ENCODE measurements around the gene VSTM2L.

VSTM2L gene

GRCh38 chr20:37886851-37887297 lies 16.1 kb upstream of the VSTM2L start:
- Mint-ChIP-seq H3K27ac (no peak overlapping the region), H3K4me3 (no peak overlapping the region), H3K4me1 (no peaks in the 10 kb centered on the region), H3K36me3 (ENCODE audit: low read depth) (no peaks in the 10 kb centered on the region), H3K27me3 (no peaks in the 10 kb centered on the region), H3K9me3 (no peaks in the 10 kb centered on the region)
- ATAC-seq: no peak
- no peak for DNase-seq

- Mint-ChIP-seq H3K9me3 (no peaks in the 10 kb centered on the region), H3K4me3 (no peak overlapping the region), H3K36me3 (ENCODE audit: low read depth) (no peaks in the 10 kb centered on the region), H3K4me1 (no peaks in the 10 kb centered on the region), H3K27me3 (no peaks in the 10 kb centered on the region), H3K27ac (no peak overlapping the region)
- DNase-seq (no peak), ATAC-seq (no peak)
Observed at GRCh38 chr20:37888641-37889040, 14.3 kb upstream of the VSTM2L start.

GRCh38 chr20:37890108-37890507 lies 12.8 kb upstream of the VSTM2L start:
- no peaks in the 10 kb centered on the region for H3K4me1 Mint-ChIP-seq

GRCh38 chr20:37890643-37891042 lies 12.3 kb upstream of the VSTM2L start:
- Mint-ChIP-seq H3K27ac (no peak overlapping the region), H3K36me3 (ENCODE audit: low read depth) (no peaks in the 10 kb centered on the region), H3K4me3 (no peak overlapping the region), H3K27me3 (no peaks in the 10 kb centered on the region), H3K4me1 (no peaks in the 10 kb centered on the region), H3K9me3 (no peaks in the 10 kb centered on the region)
- ATAC-seq (no peak), DNase-seq (no peak)

More at GRCh38 chr20:37890108-37890507, 12.8 kb upstream of the VSTM2L start:
- DNase-seq (no peak), ATAC-seq (no peak)
- no peaks in the 10 kb centered on the region for H3K27me3 Mint-ChIP-seq
- H3K9me3 Mint-ChIP-seq: no peaks in the 10 kb centered on the region
- H3K27ac Mint-ChIP-seq: no peak overlapping the region
- no peaks in the 10 kb centered on the region for H3K36me3 Mint-ChIP-seq (ENCODE audit: low read depth)
- H3K4me3 Mint-ChIP-seq: no peak overlapping the region

GRCh38 chr20:37892001-37892400 lies 10.9 kb upstream of the VSTM2L start:
- Mint-ChIP-seq H3K27me3 (no peaks in the 10 kb centered on the region), H3K9me3 (no peaks in the 10 kb centered on the region), H3K27ac (no peak overlapping the region), H3K4me3 (no peak overlapping the region), H3K36me3 (ENCODE audit: low read depth) (no peaks in the 10 kb centered on the region), H3K4me1 (no peaks in the 10 kb centered on the region)
- DNase-seq (no peak), ATAC-seq (no peak)

GRCh38 chr20:37893566-37894241 lies 9.2 kb upstream of the VSTM2L start:
- H3K27ac Mint-ChIP-seq: no peak overlapping the region
- peaks cover 3% of the 10 kb centered on the region for H3K4me1 Mint-ChIP-seq
- H3K4me3 Mint-ChIP-seq: no peak overlapping the region
- H3K36me3 Mint-ChIP-seq (ENCODE audit: low read depth): no peaks in the 10 kb centered on the region
- peaks cover 3% of the 10 kb centered on the region for H3K27me3 Mint-ChIP-seq
- DNase-seq (no peak), ATAC-seq (no peak)
- H3K9me3 Mint-ChIP-seq: no peaks in the 10 kb centered on the region

- no peak for ATAC-seq
- no peak for DNase-seq
- Mint-ChIP-seq H3K9me3 (no peaks in the 10 kb centered on the region), H3K27ac (no peak overlapping the region), H3K36me3 (ENCODE audit: low read depth) (no peaks in the 10 kb centered on the region), H3K4me3 (no peak overlapping the region), H3K27me3 (peaks cover 7% of the 10 kb centered on the region), H3K4me1 (peaks cover 4% of the 10 kb centered on the region)
Observed at GRCh38 chr20:37894454-37894853, 8.5 kb upstream of the VSTM2L start.

- H3K4me1 Mint-ChIP-seq: peaks cover 4% of the 10 kb centered on the region
- H3K27ac Mint-ChIP-seq: no peak overlapping the region
- no peaks in the 10 kb centered on the region for H3K36me3 Mint-ChIP-seq (ENCODE audit: low read depth)
- no peak for ATAC-seq
- no peak overlapping the region for H3K4me3 Mint-ChIP-seq
- peaks cover 14% of the 10 kb centered on the region for H3K27me3 Mint-ChIP-seq
- no peak for DNase-seq
- H3K9me3 Mint-ChIP-seq: no peaks in the 10 kb centered on the region
Observed at GRCh38 chr20:37895166-37895565, 7.8 kb upstream of the VSTM2L start.

- H3K4me3 Mint-ChIP-seq: no peak overlapping the region
- H3K36me3 Mint-ChIP-seq (ENCODE audit: low read depth): peaks cover under 1% of the 10 kb centered on the region
- ATAC-seq: no peak
Observed at GRCh38 chr20:37896932-37897548, 5.9 kb upstream of the VSTM2L start.

GRCh38 chr20:37898233-37899104 lies 4.5 kb upstream of the VSTM2L start:
- Mint-ChIP-seq H3K36me3 (ENCODE audit: low read depth) (peaks cover 3% of the 10 kb centered on the region), H3K4me1 (peaks cover 9% of the 10 kb centered on the region), H3K27me3 (peaks cover 31% of the 10 kb centered on the region), H3K4me3 (no peak overlapping the region), H3K9me3 (no peaks in the 10 kb centered on the region), H3K27ac (no peak overlapping the region)
- DNase-seq: no peak
- ATAC-seq: peak; percentile 89

More at GRCh38 chr20:37896932-37897548, 5.9 kb upstream of the VSTM2L start:
- Mint-ChIP-seq H3K4me1 (peaks cover 5% of the 10 kb centered on the region), H3K9me3 (no peaks in the 10 kb centered on the region), H3K27me3 (peaks cover 26% of the 10 kb centered on the region), H3K27ac (no peak overlapping the region)
- DNase-seq: no peak

GRCh38 chr20:37899105-37900045 lies 3.6 kb upstream of the VSTM2L start:
- Mint-ChIP-seq H3K9me3 (no peaks in the 10 kb centered on the region), H3K36me3 (ENCODE audit: low read depth) (peaks cover 3% of the 10 kb centered on the region), H3K27ac (no peak overlapping the region), H3K27me3 (peaks cover 36% of the 10 kb centered on the region), H3K4me1 (peaks cover 14% of the 10 kb centered on the region), H3K4me3 (no peak overlapping the region)
- ATAC-seq (no peak), DNase-seq (no peak)

GRCh38 chr20:37901240-37901639 lies 1.7 kb upstream of the VSTM2L start:
- ATAC-seq: no peak
- DNase-seq: no peak
- Mint-ChIP-seq H3K27ac (no peak overlapping the region), H3K4me3 (no peak overlapping the region), H3K27me3 (peaks cover 49% of the 10 kb centered on the region), H3K9me3 (no peaks in the 10 kb centered on the region), H3K4me1 (peaks cover 14% of the 10 kb centered on the region), H3K36me3 (ENCODE audit: low read depth) (peaks cover 3% of the 10 kb centered on the region)

- peaks cover 14% of the 10 kb centered on the region for H3K4me1 Mint-ChIP-seq
- ATAC-seq: peak; percentile 24
- DNase-seq: peak; percentile 20
- no peaks in the 10 kb centered on the region for H3K9me3 Mint-ChIP-seq
- H3K4me3 Mint-ChIP-seq: peak overlapping the region; percentile 40
- H3K36me3 Mint-ChIP-seq (ENCODE audit: low read depth): peaks cover 3% of the 10 kb centered on the region
- peaks cover 55% of the 10 kb centered on the region for H3K27me3 Mint-ChIP-seq
- no peak overlapping the region for H3K27ac Mint-ChIP-seq
Observed at GRCh38 chr20:37901654-37902503, 1.0 kb upstream of the VSTM2L start.
